HUES6 (cell line): ENCODE data around the gene SELP.

Source experiments
- H3K27ac ChIP-seq: 2 replicates; pipeline ENCODE4 v1.7.0; 2013; ENCODE audit warnings: low read depth, mild to moderate bottlenecking, low read length, inconsistent platforms
- H3K27me3 ChIP-seq: 2 replicates; pipeline ENCODE4 v1.6.1; 2013; ENCODE audit warnings: low read length; ENCODE audit not compliant: control insufficient read depth, insufficient read depth
- H3K36me3 ChIP-seq: 2 replicates; pipeline ENCODE4 v1.6.1; 2013; ENCODE audit warnings: low read length; ENCODE audit not compliant: control insufficient read depth, insufficient read depth
- H3K4me1 ChIP-seq: 2 replicates; pipeline ENCODE4 v1.6.1; 2013; ENCODE audit warnings: low read length; ENCODE audit not compliant: control insufficient read depth, insufficient read depth
- H3K4me3 ChIP-seq: 2 replicates; pipeline ENCODE4 v1.5.1; 2013; ENCODE audit warnings: low read depth, low read length
- H3K9ac ChIP-seq: one replicate; pipeline ENCODE4 v1.6.1; 2013; ENCODE audit warnings: mild to moderate bottlenecking, low read length
- H3K9me3 ChIP-seq: 2 replicates; pipeline ENCODE4 v1.6.1; 2013; ENCODE audit warnings: low read depth, low read length; ENCODE audit not compliant: control insufficient read depth, insufficient read depth

SELP gene

GRCh38 chr1:169550294-169550693 is 79.6 kb downstream of the SELP start:
- no peaks in the 10 kb centered on the region for H3K36me3 ChIP-seq
- no peak overlapping the region for H3K27ac ChIP-seq
- H3K9me3 ChIP-seq: no peaks in the 10 kb centered on the region
- no peaks in the 10 kb centered on the region for H3K27me3 ChIP-seq
- H3K4me1 ChIP-seq: no peaks in the 10 kb centered on the region
- H3K4me3 ChIP-seq: no peak overlapping the region
- H3K9ac ChIP-seq: no peak overlapping the region

GRCh38 chr1:169548282-169548681 is 81.6 kb downstream of the SELP start:
- H3K4me3 ChIP-seq: no peak overlapping the region
- no peaks in the 10 kb centered on the region for H3K27me3 ChIP-seq
- no peaks in the 10 kb centered on the region for H3K9me3 ChIP-seq
- no peak overlapping the region for H3K27ac ChIP-seq
- H3K4me1 ChIP-seq: no peaks in the 10 kb centered on the region
- H3K9ac ChIP-seq: no peak overlapping the region
- no peaks in the 10 kb centered on the region for H3K36me3 ChIP-seq

GRCh38 chr1:169546087-169546995 is 83.6 kb downstream of the SELP start:
- H3K36me3 ChIP-seq: no peaks in the 10 kb centered on the region

GRCh38 chr1:169545472-169545871 is 84.5 kb downstream of the SELP start:
- Histone ChIP-seq H3K4me3 (no peak overlapping the region), H3K9ac (no peak overlapping the region), H3K27me3 (no peaks in the 10 kb centered on the region), H3K4me1 (no peaks in the 10 kb centered on the region), H3K9me3 (no peaks in the 10 kb centered on the region), H3K27ac (no peak overlapping the region), H3K36me3 (no peaks in the 10 kb centered on the region)

More at GRCh38 chr1:169546087-169546995, 83.6 kb downstream of the SELP start:
- Histone ChIP-seq H3K27me3 (no peaks in the 10 kb centered on the region), H3K4me3 (no peak overlapping the region), H3K9me3 (no peaks in the 10 kb centered on the region), H3K4me1 (no peaks in the 10 kb centered on the region), H3K27ac (no peak overlapping the region), H3K9ac (no peak overlapping the region)

GRCh38 chr1:169538998-169539871 is 90.7 kb downstream of the SELP start:
- Histone ChIP-seq H3K27ac (no peak overlapping the region), H3K36me3 (no peaks in the 10 kb centered on the region), H3K9me3 (no peaks in the 10 kb centered on the region)

More at GRCh38 chr1:169538998-169539871, 90.7 kb downstream of the SELP start:
- Histone ChIP-seq H3K9ac (no peak overlapping the region), H3K27me3 (no peaks in the 10 kb centered on the region), H3K4me1 (no peaks in the 10 kb centered on the region), H3K4me3 (no peak overlapping the region)
